Loucy (cell line): ENCODE measurements around the gene IRS1.

ENCODE experiments used
- H2AFZ ChIP-seq: fragments of 200-600 bp; sonication (generic); 2 replicates; pipeline ENCODE4 v1.6.0; 2016; ENCODE audit warnings: antibody characterized with exemption, mild to moderate bottlenecking, low read length, moderate library complexity
- H3F3A ChIP-seq: fragments of 200-600 bp; 2 replicates; pipeline ENCODE4 v1.6.0; 2016; ENCODE audit warnings: antibody characterized with exemption, low read depth, mild to moderate bottlenecking
- H3K27me3 ChIP-seq: fragments of 200-600 bp; sonication (generic); 2 replicates; pipeline ENCODE4 v1.6.1; 2014; ENCODE audit warnings: low read length, mild to moderate bottlenecking; ENCODE audit not compliant: insufficient read depth, poor library complexity, severe bottlenecking
- H3K36me3 ChIP-seq: fragments of 200-600 bp; sonication (generic); 2 replicates; pipeline ENCODE4 v1.6.1; 2016; ENCODE audit warnings: low read length; ENCODE audit not compliant: insufficient read depth
- H3K4me1 ChIP-seq: fragments of 200-600 bp; sonication (generic); 2 replicates; pipeline ENCODE4 v1.5.1; 2014; ENCODE audit warnings: low read length, mild to moderate bottlenecking; ENCODE audit not compliant: insufficient read depth, poor library complexity, severe bottlenecking
- H3K4me2 ChIP-seq: fragments of 200-600 bp; sonication (generic); 2 replicates; pipeline ENCODE4 v1.6.0; 2014; ENCODE audit warnings: antibody characterized with exemption, low read length, low read depth, mild to moderate bottlenecking; ENCODE audit not compliant: poor library complexity, severe bottlenecking
- H3K4me3 ChIP-seq: fragments of 200-600 bp; sonication (generic); 2 replicates; pipeline ENCODE4 v1.5.1; 2014; ENCODE audit warnings: low read length, mild to moderate bottlenecking, mixed read lengths; ENCODE audit not compliant: poor library complexity, severe bottlenecking
- H3K79me2 ChIP-seq: fragments of 200-600 bp; sonication (generic); 2 replicates; pipeline ENCODE4 v1.6.1; 2014; ENCODE audit warnings: low read length; ENCODE audit not compliant: insufficient read depth
- H3K9ac ChIP-seq: fragments of 200-600 bp; sonication (generic); 2 replicates; pipeline ENCODE4 v1.6.0; 2014; ENCODE audit warnings: mild to moderate bottlenecking, low read depth, low read length, moderate library complexity; ENCODE audit not compliant: poor library complexity, severe bottlenecking
- H3K9me2 ChIP-seq: fragments of 200-600 bp; sonication (generic); replicated peaks from 2 replicates; pipeline ENCODE4 v1.6.1; 2016; ENCODE audit warnings: low read depth, low read length, mixed read lengths
- H3K9me3 ChIP-seq: fragments of 200-600 bp; sonication (generic); 2 replicates; pipeline ENCODE4 v1.6.1; 2014; ENCODE audit warnings: mild to moderate bottlenecking, antibody characterized with exemption, low read length, low read depth; ENCODE audit not compliant: insufficient read depth
- H4K20me1 ChIP-seq: fragments of 200-600 bp; sonication (generic); 2 replicates; pipeline ENCODE4 v1.6.0; 2014; ENCODE audit warnings: antibody characterized with exemption, low read length, mild to moderate bottlenecking; ENCODE audit not compliant: insufficient read depth, poor library complexity, severe bottlenecking
- CTCF ChIP-seq: fragments of 200-600 bp; sonication (generic); conservative IDR thresholded peaks from 2 replicates; pipeline ENCODE4 v1.5.1; 2014; ENCODE audit warnings: mild to moderate bottlenecking, antibody characterized with exemption, low read length
- EZH2phosphoT487 ChIP-seq: fragments of 200-600 bp; IDR thresholded peaks from 2 replicates; pipeline ENCODE4 v1.6.1; 2018; ENCODE audit warnings: antibody characterized with exemption, mild to moderate bottlenecking, moderate library complexity, borderline replicate concordance

IRS1 gene

DNA sequence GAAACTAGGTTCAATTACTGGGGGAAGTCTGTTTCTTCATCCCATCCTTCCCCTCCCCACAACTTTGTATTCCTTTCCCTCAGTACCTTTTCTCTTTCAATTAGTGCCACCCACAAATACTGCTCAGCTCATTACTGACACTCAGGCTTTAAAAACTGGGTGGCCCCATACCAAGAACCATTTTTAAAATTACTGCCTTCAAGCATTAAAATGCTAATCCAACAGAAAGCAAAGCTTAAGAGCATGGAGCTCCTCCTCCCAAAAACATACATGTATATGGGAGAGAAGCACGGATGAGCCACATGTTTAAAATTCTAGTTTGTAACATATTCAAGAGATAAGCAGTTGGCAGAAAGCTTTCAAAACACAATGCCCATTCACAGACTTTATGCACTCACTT, 44.0 kb downstream of the IRS1 start:
- H3F3A ChIP-seq: no peaks in the 10 kb centered on the region
- no peak overlapping the region for H3K4me2 ChIP-seq
- H3K4me3 ChIP-seq: no peak overlapping the region
- TF ChIP-seq EZH2phosphoT487 (no peak), CTCF (no peak)
- no peaks in the 10 kb centered on the region for H4K20me1 ChIP-seq
- H3K4me1 ChIP-seq: no peaks in the 10 kb centered on the region
- H2AFZ ChIP-seq: no peak overlapping the region
- H3K79me2 ChIP-seq: no peaks in the 10 kb centered on the region
- H3K27me3 ChIP-seq: no peaks in the 10 kb centered on the region
- H3K9ac ChIP-seq: no peak overlapping the region
- H3K36me3 ChIP-seq: no peaks in the 10 kb centered on the region
- H3K9me3 ChIP-seq: no peaks in the 10 kb centered on the region
- H3K9me2 ChIP-seq: no peaks in the 10 kb centered on the region

- TF ChIP-seq CTCF (no peak), EZH2phosphoT487 (no peak)
- H3K79me2 ChIP-seq: no peaks in the 10 kb centered on the region
Measured at GRCh38 chr2:226754821-226755604, 44.6 kb downstream of the IRS1 start.

DNA sequence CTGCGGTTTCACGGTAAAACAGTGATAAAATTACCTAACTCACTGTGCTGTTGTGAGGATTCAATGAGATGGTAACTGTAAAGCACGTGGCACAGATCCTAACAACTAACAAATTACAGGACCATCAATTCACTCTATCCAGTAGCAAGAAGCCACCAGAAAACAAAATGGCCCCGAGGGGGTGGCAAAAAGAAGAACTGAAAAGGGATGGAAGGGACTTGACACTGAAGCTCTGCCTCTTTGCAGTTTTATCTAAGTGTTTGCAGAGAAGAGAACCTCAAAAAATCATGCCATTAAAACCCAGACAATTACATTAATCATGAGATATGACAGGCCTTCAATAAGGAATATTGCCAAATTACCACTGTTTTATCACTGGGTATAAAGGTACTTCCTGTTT, 46.7 kb downstream of the IRS1 start:
- Histone ChIP-seq H3K36me3 (no peaks in the 10 kb centered on the region), H3K79me2 (no peaks in the 10 kb centered on the region)

More at GRCh38 chr2:226754821-226755604, 44.6 kb downstream of the IRS1 start:
- no peaks in the 10 kb centered on the region for H3K36me3 ChIP-seq
- H3K4me1 ChIP-seq: no peaks in the 10 kb centered on the region
- no peak overlapping the region for H3K9ac ChIP-seq
- no peaks in the 10 kb centered on the region for H3K9me2 ChIP-seq
- H3K9me3 ChIP-seq: no peaks in the 10 kb centered on the region
- H3K4me3 ChIP-seq: no peak overlapping the region
- H2AFZ ChIP-seq: no peak overlapping the region
- no peaks in the 10 kb centered on the region for H3K27me3 ChIP-seq
- H3K4me2 ChIP-seq: no peak overlapping the region
- H4K20me1 ChIP-seq: no peaks in the 10 kb centered on the region
- H3F3A ChIP-seq: no peaks in the 10 kb centered on the region

More for the DNA sequence above, 46.7 kb downstream of the IRS1 start:
- Histone ChIP-seq H4K20me1 (no peaks in the 10 kb centered on the region), H3K9me3 (no peaks in the 10 kb centered on the region), H3K27me3 (no peaks in the 10 kb centered on the region), H3F3A (no peaks in the 10 kb centered on the region), H3K9ac (no peak overlapping the region), H3K4me1 (no peaks in the 10 kb centered on the region), H3K4me3 (no peak overlapping the region), H2AFZ (no peak overlapping the region), H3K4me2 (no peak overlapping the region), H3K9me2 (no peaks in the 10 kb centered on the region)
- TF ChIP-seq EZH2phosphoT487 (no peak), CTCF (no peak)
